A549 (cell line): ENCODE results near the gene INPPL1. TPM values are rescaled to one million over a fixed set of nuclear protein-coding genes. Genes with fewer than 3 reads are reported as not detected.
A peak's percentile ranks its signal among the peaks of the same experiment; 100 is the strongest.
"Not testable (repeated sequence)": the region's sequence is repeated elsewhere in the genome, so short reads cannot be mapped to it uniquely, and the experiment has no call there.

Experiments
- ATAC-seq, 2 experiments: fragments of 200-7000 bp in 1 of 2; fragments of >200 bp in 1 of 2; cut with Nextera tagmentation in 1 of 2; cut with Tn5 transposase in 1 of 2; 3 replicates each; pipeline versions ENCODE4 v1.8.0 to v1.9.1; 2018 to 2020; ENCODE audit warnings: mild to moderate bottlenecking in 1 of 2, moderate library complexity in 1 of 2
- CTCF ChIA-PET: fragments of 300-600 bp; sonication (Branson Sonifier 250); formaldehyde crosslinking; extraction: SDS; loops from one replicate; lab custom pipeline; 2021; ENCODE audit warnings: antibody characterized with exemption, inconsistent platforms; lab: Yijun Ruan, JAX
- POLR2A ChIA-PET: fragments of 350-600 bp; formaldehyde crosslinking; extraction: SDS; loops from one replicate; lab custom pipeline; 2021; ENCODE audit warnings: antibody characterized with exemption, inconsistent platforms; lab: Yijun Ruan, JAX
- DNase-seq, 2 experiments: peaks; one replicate each; pipeline versions ENCODE4 v3.0.0 to v3.0.0-alpha.2; 2011 to 2016; ENCODE audit warnings: low read depth in 1 of 2, low spot score in 1 of 2
- FAIRE-seq: peaks from 2 replicates; lab custom pipeline; 2011; peaks lifted over from hg19 to GRCh38; lab: Jason Lieb, UNC
- H3K27ac ChIP-seq, 2 experiments: fragments of >200 bp; sonication (Bioruptor Twin); formaldehyde crosslinking; 3 replicates each; pipeline ENCODE4 v1.5.1; 2016 to 2017
- H3K4me1 ChIP-seq: fragments of >200 bp; sonication (Bioruptor Twin); formaldehyde crosslinking; 3 replicates; pipeline ENCODE4 v1.6.1; 2016
- H3K4me2 ChIP-seq: fragments of >200 bp; sonication (Bioruptor Twin); formaldehyde crosslinking; 3 replicates; pipeline ENCODE4 v1.6.1; 2016
- H3K4me3 ChIP-seq: fragments of >200 bp; sonication (Bioruptor Twin); formaldehyde crosslinking; 3 replicates; pipeline ENCODE4 v1.5.1; 2016
- H3K9me3 ChIP-seq: fragments of >200 bp; sonication (Bioruptor Twin); formaldehyde crosslinking; 3 replicates; pipeline ENCODE4 v1.6.1; 2016
- BCL3 ChIP-seq: fragments of >200 bp; sonication (Bioruptor Twin); formaldehyde crosslinking; IDR thresholded peaks from 3 replicates; pipeline ENCODE4 v1.6.1; 2016
- BHLHE40 ChIP-seq: IDR thresholded peaks from 2 replicates; pipeline ENCODE4 v1.6.1; 2012; ENCODE audit warnings: low read depth, low read length, inconsistent platforms
- CEBPB ChIP-seq, 2 experiments: fragments of >200 bp in 1 of 2; sonication (Bioruptor Twin) in 1 of 2; formaldehyde crosslinking in 1 of 2; IDR thresholded peaks; 2 replicates each; pipeline ENCODE4 v1.6.1; 2012 to 2016
- CHD2 ChIP-seq: fragments of 150-350 bp; IDR thresholded peaks from 2 replicates; pipeline ENCODE4 v1.6.1; 2014; ENCODE audit warnings: low read length; ENCODE audit not compliant: partially characterized antibody
- EHF ChIP-seq: fragments of 250-450 bp; sonication (Bioruptor Pico); IDR thresholded peaks from 2 replicates; pipeline ENCODE4 v1.5.0; 2020; ENCODE audit warnings: mild to moderate bottlenecking
- ELK1 ChIP-seq: fragments of 150-350 bp; IDR thresholded peaks from 2 replicates; pipeline ENCODE4 v1.6.1; 2014; ENCODE audit warnings: low read depth, mild to moderate bottlenecking, low read length
- ESRRA ChIP-seq: fragments of 150-350 bp; IDR thresholded peaks from 2 replicates; pipeline ENCODE4 v1.6.1; 2014; ENCODE audit warnings: mild to moderate bottlenecking, low read length, borderline replicate concordance
- FOSB ChIP-seq: fragments of 250-450 bp; sonication (Bioruptor Pico); IDR thresholded peaks from 2 replicates; pipeline ENCODE4 v1.5.0; 2020; ENCODE audit warnings: mild to moderate bottlenecking, moderate library complexity
- FOXS1 ChIP-seq: fragments of 250-450 bp; sonication (Bioruptor Pico); IDR thresholded peaks from 2 replicates; pipeline ENCODE4 v1.5.0; 2020; ENCODE audit warnings: mild to moderate bottlenecking, moderate library complexity
- HMGXB4 ChIP-seq: fragments of 250-450 bp; sonication (Bioruptor Pico); IDR thresholded peaks from 2 replicates; pipeline ENCODE4 v1.5.0; 2021; ENCODE audit warnings: mild to moderate bottlenecking, moderate library complexity, borderline replicate concordance
- HOXA7 ChIP-seq: fragments of 250-450 bp; sonication (Bioruptor Pico); IDR thresholded peaks from 2 replicates; pipeline ENCODE4 v1.5.0; 2020; ENCODE audit warnings: mild to moderate bottlenecking, moderate library complexity
- KDM1A ChIP-seq: fragments of 200-600 bp; sonication (generic); IDR thresholded peaks from 2 replicates; pipeline ENCODE4 v1.6.1; 2016; ENCODE audit warnings: low read depth, mild to moderate bottlenecking
- KDM5A ChIP-seq: fragments of 200-600 bp; sonication (generic); IDR thresholded peaks from 2 replicates; pipeline ENCODE4 v1.6.1; 2016; ENCODE audit warnings: antibody characterized with exemption, mild to moderate bottlenecking
- MAZ ChIP-seq: fragments of 150-350 bp; IDR thresholded peaks from 2 replicates; pipeline ENCODE4 v1.6.1; 2014; ENCODE audit warnings: antibody characterized with exemption, low read depth, low read length, borderline replicate concordance
- MYC ChIP-seq: IDR thresholded peaks from 2 replicates; pipeline ENCODE4 v1.6.1; 2012; ENCODE audit warnings: mild to moderate bottlenecking, inconsistent platforms, low read length, improper control_type of control experiment, borderline replicate concordance
- NFE2L2 ChIP-seq: fragments of 150-350 bp; conservative IDR thresholded peaks from 2 replicates; pipeline ENCODE4 v1.6.1; 2014; ENCODE audit warnings: low read length
- PBX3 ChIP-seq: IDR thresholded peaks from 2 replicates; pipeline ENCODE4 v1.6.1; 2012
- PHF8 ChIP-seq: fragments of 200-600 bp; sonication (generic); IDR thresholded peaks from 2 replicates; pipeline ENCODE4 v1.6.1; 2016; ENCODE audit warnings: low read depth, mild to moderate bottlenecking, antibody characterized with exemption, moderate library complexity, borderline replicate concordance
- RAD21 ChIP-seq, 2 experiments: fragments of >200 bp in 1 of 2; sonication (Bioruptor Twin) in 1 of 2; formaldehyde crosslinking in 1 of 2; IDR thresholded peaks in 1 of 2; conservative IDR thresholded peaks in 1 of 2; 2 replicates in 1 of 2; 3 replicates in 1 of 2; pipeline ENCODE4 v1.6.1; 2012 to 2018; ENCODE audit warnings: inconsistent platforms in 1 of 2
- ZNF302 ChIP-seq: fragments of 250-450 bp; sonication (Bioruptor Pico); IDR thresholded peaks from 2 replicates; pipeline ENCODE4 v1.9.0; 2021; ENCODE audit warnings: inconsistent platforms, mild to moderate bottlenecking, moderate library complexity
- WGBS: methylation state at CpG from one replicate; pipeline ENCODE4 v1.1.6; 2017; ENCODE audit errors: missing lambda C conversion rate; 5-methylcytosine and 5-hydroxymethylcytosine counted together
- polyA plus RNA-seq, 4 experiments: library from polyadenylated mRNA; depleted of rRNA in 3 of 4; stranded (reverse); fragments of >200 nt; fragmentation: RNase III in 1 of 4; extraction: RNeasy Plus Mini Kit Qiagen cat#74134 plus additional on column Dnase treatment in 1 of 4; gene quantifications; 2 replicates in 3 of 4; 3 replicates in 1 of 4; pipeline ENCODE4 v1.2.3, GENCODE V29; 2011 to 2017
- TF ChIP-seq, protein P1 (sequence below): fragments of 250-450 bp; sonication (Bioruptor Pico); IDR thresholded peaks from 2 replicates; pipeline ENCODE4 v1.5.0; 2020; ENCODE audit warnings: low read depth, mild to moderate bottlenecking, moderate library complexity

The INPPL1 gene
- polyA plus RNA-seq, 2 of the 4 experiments (the other 2 are of a cell fraction): 67.4 to 103 TPM

DNA sequence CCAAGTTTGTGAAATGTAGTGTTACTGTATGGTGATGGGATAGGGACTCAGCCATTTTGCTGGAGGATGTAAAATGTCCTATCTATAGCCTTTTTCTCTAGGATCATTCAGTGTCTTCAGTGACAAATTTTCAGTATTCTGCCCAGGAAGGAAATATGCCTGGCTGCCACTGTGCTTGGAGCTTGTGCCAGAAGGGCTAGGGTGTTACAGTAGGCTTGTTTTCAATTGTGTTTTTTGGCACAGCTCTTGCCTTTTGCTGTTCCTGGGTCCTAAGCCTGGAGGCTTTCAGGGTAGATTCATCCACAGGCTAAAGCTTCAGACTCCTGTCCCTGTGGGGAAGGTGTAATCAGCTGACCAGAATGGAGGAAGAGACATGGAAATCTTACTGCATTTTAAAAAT lies 41.4 kb downstream of the INPPL1 start:
- ATAC-seq (no peak), FAIRE-seq (no peak), DNase-seq (no peak)
- POLR2A ChIA-PET: no interaction called here
- H3K4me2 ChIP-seq: no peak overlapping the region
- TF ChIP-seq FOSB (CRISPR knock-in tag): no peak
- TF ChIP-seq ELK1: no peak
- H3K9me3 ChIP-seq: no peaks in the 10 kb centered on the region
- peaks cover 14% of the 10 kb centered on the region; the same call in 1 of the 3 replicates for H3K4me1 ChIP-seq
- CTCF ChIA-PET: interaction anchor here (0.9 to 1.2 kb wide), 3 partner anchors 13 to 149 kb away, joined by 3 read pairs; no protein-coding TSS in a partner anchor
- no peak overlapping the region for H3K27ac ChIP-seq
- no peak overlapping the region for H3K4me3 ChIP-seq

- CTCF ChIA-PET: interaction anchor here (0.7 to 1.6 kb wide), 4 partner anchors 30 to 242 kb away, joined by 3 to 6 read pairs (median 3); no protein-coding TSS in a partner anchor
- POLR2A ChIA-PET, FAIRE-seq, H3K4me2 ChIP-seq, H3K4me3 ChIP-seq, H3K9me3 ChIP-seq: not testable (repeated sequence)
- ATAC-seq: peak in 1 of 2 experiments; percentile 49; a peak in 3 of 6 replicates
- 35% methylated on average over 5 of the region's 5 CpGs for WGBS
- peak in 1 of 2 experiments; percentile 35 for DNase-seq
- H3K27ac ChIP-seq: 0 out of 6 replicates have a peak overlapping the region, but pooled peaks of 1 of the 2 experiments have one; percentile 4
- H3K4me1 ChIP-seq: peaks cover 14% of the 10 kb centered on the region; the same call in 1 of the 3 replicates
Observed at GRCh38 chr11:72266960-72267359, 42.4 kb downstream of the INPPL1 start.

- CTCF ChIA-PET: interaction anchor here (0.6 to 1.6 kb wide), 8 partner anchors 20 to 243 kb away, joined by 3 to 6 read pairs (median 3); no protein-coding TSS in a partner anchor
- H3K4me3 ChIP-seq: no peak overlapping the region
- no peaks in the 10 kb centered on the region for H3K9me3 ChIP-seq
- peaks cover 13% of the 10 kb centered on the region; the same call in 1 of the 3 replicates for H3K4me1 ChIP-seq
- WGBS: 68% methylated on average over 2 of the region's 2 CpGs
- no peak overlapping the region for H3K4me2 ChIP-seq
- POLR2A ChIA-PET: no interaction called here
- no peak for FAIRE-seq
- no peak for ATAC-seq
- no peak for TF ChIP-seq BHLHE40
- no peak for TF ChIP-seq CEBPB (IDR thresholded peaks at IDR 0.05)
- no peak for TF ChIP-seq KDM5A
- TF ChIP-seq, protein P1, sequence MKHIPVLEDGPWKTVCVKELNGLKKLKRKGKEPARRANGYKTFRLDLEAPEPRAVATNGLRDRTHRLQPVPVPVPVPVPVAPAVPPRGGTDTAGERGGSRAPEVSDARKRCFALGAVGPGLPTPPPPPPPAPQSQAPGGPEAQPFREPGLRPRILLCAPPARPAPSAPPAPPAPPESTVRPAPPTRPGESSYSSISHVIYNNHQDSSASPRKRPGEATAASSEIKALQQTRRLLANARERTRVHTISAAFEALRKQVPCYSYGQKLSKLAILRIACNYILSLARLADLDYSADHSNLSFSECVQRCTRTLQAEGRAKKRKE (CRISPR knock-in tag): no peak
- no peak for TF ChIP-seq MYC
- TF ChIP-seq ZNF302 (CRISPR knock-in tag): no peak
- TF ChIP-seq HMGXB4 (CRISPR knock-in tag): no peak
- no peak overlapping the region for H3K27ac ChIP-seq
- DNase-seq: no peak
Observed at GRCh38 chr11:72267956-72268617, 43.5 kb downstream of the INPPL1 start.

- Histone ChIP-seq H3K9me3 (no peaks in the 10 kb centered on the region), H3K27ac (no peak overlapping the region), H3K4me1 (peaks cover 4% of the 10 kb centered on the region; the same call in 1 of the 3 replicates), H3K4me2 (no peak overlapping the region), H3K4me3 (no peak overlapping the region)
- DNase-seq (no peak), FAIRE-seq (no peak), ATAC-seq (no peak)
- ChIA-PET POLR2A (no interaction called here), CTCF (no interaction called here)
- WGBS: 44% methylated on average over 1 of the region's 1 CpG
- TF ChIP-seq PHF8 (no peak), FOXS1 (CRISPR knock-in tag) (no peak), KDM1A (no peak), RAD21 (conservative IDR thresholded peaks at IDR 0.05 in 1 of 2, IDR thresholded peaks at IDR 0.05 in 1 of 2) (no peak), MAZ (no peak), MYC (no peak), EHF (CRISPR knock-in tag) (no peak), PBX3 (no peak), NFE2L2 (no peak), HOXA7 (CRISPR knock-in tag) (no peak), CHD2 (no peak), BCL3 (no peak), ESRRA (no peak)
Observed at GRCh38 chr11:72271980-72272379, 47.4 kb downstream of the INPPL1 start.
